Large intestine (tissue), 3 donors: ENCODE measurements around the gene LAMTOR2. TPM values are rescaled to one million over a fixed set of nuclear protein-coding genes. Genes with fewer than 3 reads are reported as not detected.
A peak's percentile ranks its signal among the peaks of the same experiment; 100 is the strongest.

Experiments used
- DNase-seq, 2 donors: peaks; one replicate each; pipeline versions ENCODE4 v3.0.0 to v3.0.0-alpha.2; 2013
- H3K27ac ChIP-seq: one replicate; pipeline ENCODE4 v1.5.1; 2013; ENCODE audit warnings: low read length
- H3K27me3 ChIP-seq: 2 replicates; pipeline ENCODE4 v1.6.1; 2013; ENCODE audit warnings: low read length; ENCODE audit not compliant: control insufficient read depth, insufficient read depth
- H3K36me3 ChIP-seq: 2 replicates; pipeline ENCODE4 v1.6.1; 2013; ENCODE audit warnings: low read length; ENCODE audit not compliant: control insufficient read depth, insufficient read depth
- H3K4me1 ChIP-seq: one replicate; pipeline ENCODE4 v1.6.1; 2013; ENCODE audit warnings: low read length; ENCODE audit not compliant: control insufficient read depth, insufficient read depth
- H3K4me3 ChIP-seq: one replicate; pipeline ENCODE4 v1.5.1; 2013; ENCODE audit warnings: low read length
- H3K9me3 ChIP-seq: one replicate; pipeline ENCODE4 v1.6.1; 2013; ENCODE audit warnings: mild to moderate bottlenecking, low read depth, low read length, moderate library complexity; ENCODE audit not compliant: control insufficient read depth
- WGBS: methylation state at CpG from one replicate; pipeline ENCODE4 v1.1.5; 2013; ENCODE audit warnings: low lambda C conversion rate; ENCODE audit not compliant: insufficient coverage; 5-methylcytosine and 5-hydroxymethylcytosine counted together
- polyA plus RNA-seq: library from polyadenylated mRNA; unstranded; fragments of 120-200 nt; gene quantifications from one replicate; pipeline ENCODE4 v1.2.1, GENCODE V29; 2013

The LAMTOR2 gene
- polyA plus RNA-seq, 1 donor: 64.0 TPM

DNA sequence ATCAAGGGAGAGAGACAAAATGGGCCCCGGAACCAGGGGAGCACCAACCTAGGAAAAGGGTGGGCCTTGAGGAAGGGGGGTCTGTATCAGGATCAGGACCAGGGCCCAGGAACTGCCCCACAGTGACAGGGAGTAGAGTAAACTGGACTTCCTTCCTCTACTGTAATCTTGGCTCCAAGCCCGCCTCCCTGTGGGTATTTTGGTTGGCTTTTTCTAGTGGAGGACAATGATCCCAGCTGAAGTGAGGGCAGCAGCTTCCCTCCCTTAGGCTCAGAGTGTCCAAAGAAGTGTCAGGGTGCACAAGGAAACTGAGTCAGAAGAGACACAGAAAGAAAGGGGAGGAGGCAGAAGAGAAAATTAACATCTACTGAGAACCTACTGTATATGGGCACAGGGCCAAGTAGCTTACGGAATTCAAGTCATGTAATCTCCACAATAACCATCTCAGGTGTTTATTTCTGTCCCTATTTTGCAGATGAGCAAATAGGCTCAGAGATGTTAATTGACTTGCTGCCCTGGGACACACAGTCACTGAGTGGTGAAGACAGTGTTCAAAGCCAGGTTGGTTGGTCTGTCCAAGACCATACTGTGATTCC is 5.8 kb upstream of the LAMTOR2 start:
- no peaks in the 10 kb centered on the region for H3K9me3 ChIP-seq
- H3K27me3 ChIP-seq: no peaks in the 10 kb centered on the region
- peaks cover 43% of the 10 kb centered on the region for H3K36me3 ChIP-seq
- H3K4me1 ChIP-seq: peaks cover 7% of the 10 kb centered on the region
- H3K27ac ChIP-seq: no peak overlapping the region
- WGBS: no CpG with 5 or more reads among the region's 3 CpGs
- no peak overlapping the region for H3K4me3 ChIP-seq
- no peak for DNase-seq

DNA sequence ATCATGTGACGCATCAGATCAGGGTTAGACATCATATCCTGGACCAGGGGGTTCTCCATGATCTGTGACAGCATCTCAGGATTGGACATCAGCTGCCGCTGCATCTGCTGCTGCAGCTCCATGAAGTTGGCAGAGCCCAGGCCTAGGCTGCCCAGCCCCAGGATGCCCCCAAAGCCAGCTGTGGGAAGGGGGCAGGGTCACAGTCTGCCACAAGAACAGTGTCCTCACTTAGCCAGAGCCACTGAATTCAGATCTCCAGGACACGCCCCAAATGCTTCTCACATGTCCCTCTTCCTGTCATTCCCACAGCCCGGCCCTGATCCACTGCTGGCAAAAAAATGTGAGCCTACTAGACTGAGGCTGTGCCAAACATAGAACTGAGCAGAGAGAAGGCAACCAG is 4.2 kb upstream of the LAMTOR2 start:
- no peak for DNase-seq
- 100% methylated on average over 1 of the region's 4 CpGs for WGBS
- Histone ChIP-seq H3K27me3 (no peaks in the 10 kb centered on the region), H3K4me1 (peaks cover 8% of the 10 kb centered on the region), H3K27ac (no peak overlapping the region), H3K36me3 (peaks cover 29% of the 10 kb centered on the region), H3K9me3 (no peaks in the 10 kb centered on the region), H3K4me3 (no peak overlapping the region)

- H3K27ac ChIP-seq: no peak overlapping the region
- H3K4me1 ChIP-seq: peaks cover 15% of the 10 kb centered on the region
- WGBS: no CpG with 5 or more reads among the region's 7 CpGs
- DNase-seq: no peak
- H3K4me3 ChIP-seq: no peak overlapping the region
- H3K9me3 ChIP-seq: no peaks in the 10 kb centered on the region
- peaks cover 29% of the 10 kb centered on the region for H3K36me3 ChIP-seq
- no peaks in the 10 kb centered on the region for H3K27me3 ChIP-seq
Measured at GRCh38 chr1:156051011-156051725, 3.4 kb upstream of the LAMTOR2 start.

- peak; percentile 43 to 62 for DNase-seq
- Histone ChIP-seq H3K27ac (peak overlapping the region; percentile 50), H3K27me3 (no peaks in the 10 kb centered on the region), H3K4me3 (peak overlapping the region; percentile 94), H3K9me3 (no peaks in the 10 kb centered on the region), H3K4me1 (peaks cover 15% of the 10 kb centered on the region), H3K36me3 (peaks cover 32% of the 10 kb centered on the region)
- WGBS: no CpG with 5 or more reads among the region's 63 CpGs
Measured at GRCh38 chr1:156052862-156053767, 1.5 kb upstream of the LAMTOR2 start.

- no CpG with 5 or more reads among the region's 49 CpGs for WGBS
- Histone ChIP-seq H3K4me3 (peak within 1 kb of the TSS; percentile 94), H3K27ac (peak within 1 kb of the TSS; percentile 98), H3K27me3 (no peaks in the 10 kb centered on the region), H3K4me1 (peaks cover 15% of the 10 kb centered on the region), H3K9me3 (no peaks in the 10 kb centered on the region), H3K36me3 (peaks cover 34% of the 10 kb centered on the region)
- peak; percentile 81 to 91 for DNase-seq
Measured at GRCh38 chr1:156053768-156054499, 648 bp upstream of the LAMTOR2 start, which contains the start of gene UBQLN4. Gene UBQLN4, minus strand, starts transcription at chr1:156053798. Its CDS starts 97 bp downstream, at chr1:156053701.

GRCh38 chr1:156055281-156056048 is 883 bp downstream of the LAMTOR2 start:
- Histone ChIP-seq H3K36me3 (peaks cover 18% of the 10 kb centered on the region), H3K4me3 (peak overlapping the region; percentile 93), H3K9me3 (no peaks in the 10 kb centered on the region), H3K27me3 (no peaks in the 10 kb centered on the region), H3K27ac (peak overlapping the region; percentile 98), H3K4me1 (peaks cover 15% of the 10 kb centered on the region)
- DNase-seq: no peak
- no CpG with 5 or more reads among the region's 17 CpGs for WGBS

GRCh38 chr1:156056326-156056849 is 1.8 kb downstream of the LAMTOR2 start:
- no peak overlapping the region for H3K4me3 ChIP-seq

GRCh38 chr1:156060937-156061636 is 6.5 kb downstream of the LAMTOR2 start, which contains the start of gene RAB25:
Gene RAB25, plus strand, starts transcription at chr1:156061160. Its CDS starts 241 bp downstream, at chr1:156061401.
- WGBS: no CpG with 5 or more reads among the region's 11 CpGs
- H3K36me3 ChIP-seq: peaks cover 25% of the 10 kb centered on the region
- no peaks in the 10 kb centered on the region for H3K9me3 ChIP-seq
- H3K4me1 ChIP-seq: peaks cover 4% of the 10 kb centered on the region
- peak; percentile 90 to 96 for DNase-seq
- H3K27ac ChIP-seq: peak within 1 kb of the TSS; percentile 82
- no peaks in the 10 kb centered on the region for H3K27me3 ChIP-seq
- H3K4me3 ChIP-seq: peak within 1 kb of the TSS; percentile 70

More at GRCh38 chr1:156056326-156056849, 1.8 kb downstream of the LAMTOR2 start:
- no CpG with 5 or more reads among the region's 1 CpG for WGBS
- Histone ChIP-seq H3K4me1 (peaks cover 15% of the 10 kb centered on the region), H3K27me3 (no peaks in the 10 kb centered on the region), H3K9me3 (no peaks in the 10 kb centered on the region), H3K36me3 (peaks cover 13% of the 10 kb centered on the region), H3K27ac (no peak overlapping the region)
- no peak for DNase-seq

- Histone ChIP-seq H3K27ac (peak overlapping the region; percentile 82), H3K4me1 (peaks cover 4% of the 10 kb centered on the region), H3K36me3 (peaks cover 31% of the 10 kb centered on the region), H3K4me3 (peak overlapping the region; percentile 70), H3K27me3 (no peaks in the 10 kb centered on the region), H3K9me3 (no peaks in the 10 kb centered on the region)
- peak in 1 of 2 donors; percentile 28 for DNase-seq
- WGBS: no CpG with 5 or more reads among the region's 3 CpGs
Measured at GRCh38 chr1:156062189-156062588, 7.6 kb downstream of the LAMTOR2 start.
